ENCODE measurements around the gene KIF3C. TPM values are rescaled to one million over a fixed set of nuclear protein-coding genes. Genes with fewer than 3 reads are reported as not detected.
"Not testable (repeated sequence)": the region's sequence is repeated elsewhere in the genome, so short reads cannot be mapped to it uniquely, and the experiment has no call there.

KIF3C gene
- total and polyA plus RNA-seq, 2 donors from 2014 or later: 1.9 to 4.8 TPM

GRCh38 chr2:26017464-26018183, 35.3 kb upstream of the KIF3C start:
- peaks cover 0 to 14% (median 9%) of the 10 kb centered on the region in 3 donors for H3K4me1 ChIP-seq (ENCODE audit: control insufficient read depth in 2 of 3, insufficient read depth in 2 of 3, low read depth in 1 of 3, low read length in 3 of 3)
- TF ChIP-seq, protein P1, sequence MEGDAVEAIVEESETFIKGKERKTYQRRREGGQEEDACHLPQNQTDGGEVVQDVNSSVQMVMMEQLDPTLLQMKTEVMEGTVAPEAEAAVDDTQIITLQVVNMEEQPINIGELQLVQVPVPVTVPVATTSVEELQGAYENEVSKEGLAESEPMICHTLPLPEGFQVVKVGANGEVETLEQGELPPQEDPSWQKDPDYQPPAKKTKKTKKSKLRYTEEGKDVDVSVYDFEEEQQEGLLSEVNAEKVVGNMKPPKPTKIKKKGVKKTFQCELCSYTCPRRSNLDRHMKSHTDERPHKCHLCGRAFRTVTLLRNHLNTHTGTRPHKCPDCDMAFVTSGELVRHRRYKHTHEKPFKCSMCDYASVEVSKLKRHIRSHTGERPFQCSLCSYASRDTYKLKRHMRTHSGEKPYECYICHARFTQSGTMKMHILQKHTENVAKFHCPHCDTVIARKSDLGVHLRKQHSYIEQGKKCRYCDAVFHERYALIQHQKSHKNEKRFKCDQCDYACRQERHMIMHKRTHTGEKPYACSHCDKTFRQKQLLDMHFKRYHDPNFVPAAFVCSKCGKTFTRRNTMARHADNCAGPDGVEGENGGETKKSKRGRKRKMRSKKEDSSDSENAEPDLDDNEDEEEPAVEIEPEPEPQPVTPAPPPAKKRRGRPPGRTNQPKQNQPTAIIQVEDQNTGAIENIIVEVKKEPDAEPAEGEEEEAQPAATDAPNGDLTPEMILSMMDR (IDR thresholded peaks at IDR 0.05; ENCODE audit: borderline replicate concordance, extremely low read depth, insufficient read depth): no peak
- H3K9me3 ChIP-seq (ENCODE audit: control insufficient read depth in 2 of 3, insufficient read depth in 1 of 3, low read length in 3 of 3): no peaks in the 10 kb centered on the region
- H3K27me3 ChIP-seq (ENCODE audit: control insufficient read depth, insufficient read depth, low read length): no peaks in the 10 kb centered on the region
- H3K9ac ChIP-seq (ENCODE audit: low read length in 3 of 3): peak overlapping the region in 1 of 3 donors; percentile 68
- DNase-seq: no peak
- no peaks in the 10 kb centered on the region for H3K36me3 ChIP-seq (ENCODE audit: control insufficient read depth in 2 of 3, insufficient read depth in 3 of 3, low read length in 3 of 3)
- no peak overlapping the region for H3K4me3 ChIP-seq (ENCODE audit: low read length in 3 of 3)
- H3K27ac ChIP-seq (ENCODE audit: low read depth in 2 of 2, low read length in 2 of 2): peak overlapping the region; percentile 82 to 84
- FAIRE-seq: no peak
- intact Hi-C loops (cut with DNase I): no loop called here

GRCh38 chr2:26016706-26017045, 34.4 kb upstream of the KIF3C start:
- H3K4me1 ChIP-seq (ENCODE audit: control insufficient read depth in 2 of 3, insufficient read depth in 2 of 3, low read depth in 1 of 3, low read length in 3 of 3): peaks cover 0 to 21% (median 16%) of the 10 kb centered on the region in 3 donors
- not testable (repeated sequence) for FAIRE-seq; H3K27ac ChIP-seq (ENCODE audit: low read depth in 2 of 2, low read length in 2 of 2)

DNA sequence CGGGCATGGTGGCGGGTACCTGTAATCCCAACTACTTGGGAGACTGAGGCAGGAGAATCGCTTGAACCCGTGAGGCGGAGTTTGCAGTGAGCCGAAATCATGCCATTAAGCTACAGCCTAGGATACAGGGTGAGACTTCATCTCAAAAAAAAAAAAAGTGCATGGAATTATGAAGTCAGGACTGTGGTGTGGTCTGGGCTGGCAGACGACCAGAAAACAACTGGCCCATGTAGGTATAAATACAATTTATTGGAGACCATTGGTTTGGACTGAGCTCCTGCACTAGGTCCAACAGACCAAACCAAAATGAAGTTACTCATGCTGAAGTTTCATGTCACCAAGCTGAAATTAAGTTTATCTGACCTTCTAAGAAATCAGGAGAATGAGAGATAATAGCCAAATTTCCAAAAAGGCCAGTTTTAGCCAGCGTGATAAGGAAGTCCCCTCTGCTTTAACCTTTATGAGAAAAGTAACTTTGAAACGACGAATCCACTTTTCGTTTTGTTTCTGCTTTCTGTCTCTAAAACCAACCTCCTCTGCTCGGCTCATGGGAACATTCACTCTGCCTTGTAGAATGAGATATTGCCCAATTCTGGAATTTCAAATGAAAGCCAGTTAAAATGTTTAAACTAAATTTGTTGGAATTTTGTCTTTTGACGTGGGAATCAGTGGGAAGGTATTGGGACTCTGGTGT, 33.9 kb upstream of the KIF3C start:
- TF ChIP-seq, protein P1 (IDR thresholded peaks at IDR 0.05; ENCODE audit: borderline replicate concordance, extremely low read depth, insufficient read depth): no peak
- Histone ChIP-seq H3K9me3 (ENCODE audit: control insufficient read depth in 2 of 3, insufficient read depth in 1 of 3, low read length in 3 of 3) (no peaks in the 10 kb centered on the region), H3K27ac (ENCODE audit: low read depth in 2 of 2, low read length in 2 of 2) (peak overlapping the region in 1 of 2 donors; percentile 11), H3K27me3 (ENCODE audit: control insufficient read depth, insufficient read depth, low read length) (no peaks in the 10 kb centered on the region), H3K36me3 (ENCODE audit: control insufficient read depth in 2 of 3, insufficient read depth in 3 of 3, low read length in 3 of 3) (no peaks in the 10 kb centered on the region), H3K4me1 (ENCODE audit: control insufficient read depth in 2 of 3, insufficient read depth in 2 of 3, low read depth in 1 of 3, low read length in 3 of 3) (peaks cover 0 to 21% (median 16%) of the 10 kb centered on the region in 3 donors), H3K4me3 (ENCODE audit: low read length in 3 of 3) (no peak overlapping the region), H3K9ac (ENCODE audit: low read length in 3 of 3) (no peak overlapping the region)
- no peak for DNase-seq
- intact Hi-C loops (cut with DNase I): no loop called here
- no peak for FAIRE-seq

More at GRCh38 chr2:26016706-26017045, 34.4 kb upstream of the KIF3C start:
- H3K4me3 ChIP-seq (ENCODE audit: low read length in 3 of 3); DNase-seq; H3K9ac ChIP-seq (ENCODE audit: low read length in 3 of 3); H3K36me3 ChIP-seq (ENCODE audit: control insufficient read depth in 2 of 3, insufficient read depth in 3 of 3, low read length in 3 of 3); H3K9me3 ChIP-seq (ENCODE audit: control insufficient read depth in 2 of 3, insufficient read depth in 1 of 3, low read length in 3 of 3); H3K27me3 ChIP-seq (ENCODE audit: control insufficient read depth, insufficient read depth, low read length); intact Hi-C loops (cut with DNase I): not testable (repeated sequence)

GRCh38 chr2:26013668-26014067, 31.4 kb upstream of the KIF3C start:
- Histone ChIP-seq H3K27me3 (ENCODE audit: control insufficient read depth, insufficient read depth, low read length) (no peaks in the 10 kb centered on the region), H3K9ac (ENCODE audit: low read length in 3 of 3) (no peak overlapping the region), H3K27ac (ENCODE audit: low read depth in 2 of 2, low read length in 2 of 2) (no peak overlapping the region), H3K4me1 (ENCODE audit: control insufficient read depth in 2 of 3, insufficient read depth in 2 of 3, low read depth in 1 of 3, low read length in 3 of 3) (peaks cover 0 to 16% (median 15%) of the 10 kb centered on the region in 3 donors), H3K36me3 (ENCODE audit: control insufficient read depth in 2 of 3, insufficient read depth in 3 of 3, low read length in 3 of 3) (no peaks in the 10 kb centered on the region), H3K9me3 (ENCODE audit: control insufficient read depth in 2 of 3, insufficient read depth in 1 of 3, low read length in 3 of 3) (no peaks in the 10 kb centered on the region), H3K4me3 (ENCODE audit: low read length in 3 of 3) (no peak overlapping the region)
- intact Hi-C loops (cut with DNase I): no loop called here
- DNase-seq (no peak), FAIRE-seq (no peak)
- TF ChIP-seq, protein P1 (IDR thresholded peaks at IDR 0.05; ENCODE audit: borderline replicate concordance, extremely low read depth, insufficient read depth): no peak

Measured in kidney (tissue), 14 donors.